NB4 (cell line): Measurements from ENCODE around the gene C16orf92.

Experiments
- CTCF ChIP-seq: IDR thresholded peaks from one replicate; pipeline ENCODE4 v1.5.1; 2012; ENCODE audit warnings: low read depth, low read length
- POLR2A ChIP-seq: IDR thresholded peaks from 2 replicates; pipeline ENCODE4 v1.6.1; 2011; ENCODE audit warnings: mild to moderate bottlenecking; ENCODE audit not compliant: insufficient read length; ENCODE audit errors: extremely low read depth

DNA sequence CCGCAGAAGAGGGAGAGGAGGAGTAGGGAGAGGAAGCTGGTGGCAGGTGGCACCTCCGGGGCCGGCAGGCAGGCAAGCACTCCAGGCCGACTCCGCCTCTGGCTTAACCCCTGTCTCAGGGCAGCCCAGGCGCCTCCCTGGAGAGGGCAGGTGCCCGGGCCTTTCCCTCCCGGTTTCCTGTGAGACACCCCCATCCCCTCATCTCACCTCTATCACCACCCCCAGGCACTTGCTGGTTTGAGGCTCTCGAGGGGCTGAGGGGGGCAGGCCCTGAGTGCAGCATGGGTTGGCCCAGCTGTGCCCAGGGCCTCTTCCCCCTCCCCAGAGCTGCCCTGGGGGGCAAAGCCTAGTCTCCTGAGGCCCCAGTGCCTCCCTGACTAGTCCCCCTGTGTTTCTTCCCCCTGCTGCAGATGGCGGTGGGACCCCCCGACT, 18.2 kb upstream of the C16orf92 start:
- no peak for TF ChIP-seq POLR2A
- TF ChIP-seq CTCF, result no peak
